Measurements from ENCODE around the gene MBD5.

The MBD5 gene

GRCh38 chr2:148023861-148024260, 3.0 kb downstream of the MBD5 start:
- no peak for DNase-seq (ENCODE audit: low spot score)

GRCh38 chr2:148026573-148026972, 5.7 kb downstream of the MBD5 start:
- DNase-seq (ENCODE audit: low spot score): no peak

DNA sequence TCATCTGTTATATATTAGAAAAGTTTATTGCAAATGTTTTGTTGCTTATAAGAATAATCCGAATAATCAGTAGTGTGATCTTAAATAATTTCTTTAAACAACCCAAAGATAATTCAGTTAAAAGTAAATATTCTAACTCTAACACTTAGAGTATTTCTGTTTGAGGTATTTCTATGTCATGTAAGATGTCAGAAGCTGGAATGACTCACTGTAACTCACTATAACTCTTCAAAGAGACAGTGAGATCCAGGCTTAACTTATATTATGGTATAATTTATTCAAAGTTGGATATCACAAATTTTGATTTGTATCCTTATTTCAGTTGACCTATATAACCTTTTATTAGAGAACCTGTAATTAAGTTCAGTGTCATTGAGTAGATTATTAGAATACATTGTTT, 6.9 kb downstream of the MBD5 start:
- DNase-seq (ENCODE audit: low spot score): no peak

GRCh38 chr2:148028781-148029180, 7.9 kb downstream of the MBD5 start:
- DNase-seq (ENCODE audit: low spot score): no peak

DNA sequence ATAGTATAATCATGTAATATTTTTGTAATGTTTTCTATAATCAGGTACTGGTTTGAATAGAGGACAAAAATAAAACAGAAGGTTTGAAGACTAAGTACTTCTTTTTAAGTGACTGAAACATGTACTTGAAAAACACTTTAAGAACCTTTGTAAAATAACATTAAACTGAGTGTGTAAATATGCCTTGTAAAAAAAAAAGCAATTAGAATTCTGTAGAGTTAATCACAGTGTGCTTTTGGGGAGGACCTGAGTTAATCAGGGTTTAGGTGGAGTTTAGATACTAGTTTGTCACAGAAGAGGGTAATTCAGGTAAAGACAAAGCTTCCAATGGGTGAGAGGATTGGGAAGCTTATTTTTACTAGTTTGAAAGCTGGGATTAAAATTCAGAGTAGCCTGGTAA, 10.3 kb downstream of the MBD5 start:
- no peak for DNase-seq (ENCODE audit: low spot score)

DNA sequence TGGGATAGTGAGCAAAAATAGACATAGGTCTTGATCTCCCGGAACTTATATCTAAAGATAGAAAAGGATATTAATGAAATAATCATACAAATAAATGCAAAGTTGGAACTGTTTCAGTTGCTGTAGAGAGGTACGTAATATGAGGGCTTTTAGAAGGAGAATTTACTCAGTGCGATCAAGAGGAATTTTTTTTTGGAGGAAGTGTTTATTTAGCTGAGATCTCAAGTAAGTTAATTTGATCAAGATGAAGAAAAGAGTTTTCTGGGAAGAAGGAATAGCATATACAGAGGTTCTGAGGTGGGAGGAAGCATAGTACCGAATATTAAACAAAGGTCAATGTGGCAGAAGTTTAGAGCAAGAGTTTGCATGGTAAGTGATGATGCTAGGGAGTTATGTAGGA, 11.3 kb downstream of the MBD5 start:
- DNase-seq (ENCODE audit: low spot score): no peak

DNA sequence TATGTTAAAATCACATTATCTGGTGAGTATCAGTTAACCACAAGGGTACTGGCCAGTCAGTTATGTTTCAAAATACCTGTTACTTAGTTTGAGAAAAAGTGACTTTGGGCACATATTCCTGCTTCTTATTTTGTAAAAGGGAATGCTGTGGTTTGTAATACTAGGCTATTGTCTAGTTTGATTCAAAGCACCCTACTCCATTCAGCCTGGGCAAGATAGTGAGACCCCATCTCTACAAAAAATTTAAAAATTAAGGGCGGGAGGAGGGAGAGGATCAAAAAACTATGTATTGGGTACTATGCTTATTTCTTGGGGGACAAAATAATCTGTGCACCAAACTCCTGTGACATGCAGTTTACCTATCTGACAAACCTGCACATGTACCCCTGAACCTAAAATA, 18.9 kb downstream of the MBD5 start:
- no peak for DNase-seq (ENCODE audit: low spot score)

- DNase-seq (ENCODE audit: low spot score): no peak
Measured at GRCh38 chr2:148042219-148042618, 21.3 kb downstream of the MBD5 start.

DNA sequence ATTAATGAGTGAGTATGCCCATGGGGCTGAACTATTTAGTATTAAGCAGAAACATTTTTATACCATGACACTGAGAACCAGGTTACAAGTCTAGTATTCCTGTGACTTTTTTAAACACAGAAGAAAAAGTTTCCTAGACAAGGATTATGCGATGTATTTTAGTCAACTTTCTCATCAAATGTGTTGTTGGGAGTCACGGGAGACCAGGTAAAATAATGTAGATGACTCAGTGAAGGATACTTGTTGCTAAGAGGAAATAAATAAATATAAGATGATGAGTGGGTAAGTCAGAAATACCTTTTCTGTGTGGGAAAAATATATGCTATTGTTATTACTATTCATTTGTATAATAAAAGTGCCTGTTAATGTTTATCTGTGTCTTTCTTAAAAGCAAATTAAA, 23.4 kb downstream of the MBD5 start:
- no peak for DNase-seq (ENCODE audit: low spot score)

DNA sequence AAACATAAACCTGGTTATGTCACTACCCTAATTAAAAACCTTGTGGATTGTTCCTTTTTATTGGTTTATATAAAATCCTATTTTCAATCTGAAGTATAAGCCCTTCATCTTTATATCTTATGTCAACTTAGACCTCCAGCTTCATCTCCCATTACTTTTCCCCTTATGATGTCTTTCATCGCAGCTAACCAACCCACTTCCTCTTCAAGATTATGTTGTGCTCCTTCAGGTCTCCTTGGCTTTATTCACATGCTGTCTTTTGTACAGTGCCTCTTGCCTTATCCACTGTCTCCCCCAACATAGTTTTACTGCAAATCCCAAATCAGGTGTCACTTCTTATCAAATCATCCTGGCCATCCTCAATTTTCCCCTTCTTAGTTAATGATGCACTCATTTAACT, 25.9 kb downstream of the MBD5 start:
- no peak for DNase-seq (ENCODE audit: low spot score)

DNA sequence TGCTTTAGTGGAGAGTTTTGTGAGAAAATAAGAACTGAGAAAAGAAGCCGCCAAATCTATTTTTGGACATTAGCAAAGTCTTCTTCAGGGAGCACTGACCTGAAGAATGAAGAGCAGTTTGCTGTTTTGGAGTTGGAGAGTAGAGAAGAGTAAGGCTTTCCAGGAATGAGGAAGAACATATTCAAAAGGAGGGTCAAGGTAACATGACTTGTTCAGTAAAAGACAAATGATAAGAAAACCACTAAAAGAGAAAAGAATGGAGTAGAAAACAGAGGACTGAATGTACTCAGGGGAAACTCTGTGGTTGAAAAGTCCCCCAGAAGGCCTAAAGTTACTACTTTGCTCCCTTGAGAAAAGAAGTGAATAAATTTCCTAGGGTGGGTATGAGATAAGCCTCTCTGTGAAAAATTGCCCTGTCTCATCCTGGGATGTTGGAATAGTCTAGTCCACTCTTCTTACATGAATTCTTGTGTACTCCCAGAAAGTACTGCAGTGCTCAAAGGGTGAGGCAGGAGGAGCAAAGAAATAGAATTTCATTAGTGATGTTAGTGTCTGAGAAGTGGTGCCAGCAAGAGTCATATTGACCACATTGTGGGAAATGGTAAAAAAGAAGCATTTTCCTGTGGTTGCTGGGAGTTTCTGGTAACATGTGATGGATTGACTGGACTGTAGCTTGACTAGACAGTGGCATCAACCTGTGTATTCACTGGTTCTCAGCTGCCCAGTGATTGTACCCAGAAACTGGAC, 27.8 kb downstream of the MBD5 start:
- no peak for DNase-seq (ENCODE audit: low spot score)

GRCh38 chr2:148049284-148049683, 28.4 kb downstream of the MBD5 start:
- no peak for DNase-seq (ENCODE audit: low spot score)

- DNase-seq (ENCODE audit: low spot score): no peak
Measured at GRCh38 chr2:148052687-148053086, 31.8 kb downstream of the MBD5 start.

DNA sequence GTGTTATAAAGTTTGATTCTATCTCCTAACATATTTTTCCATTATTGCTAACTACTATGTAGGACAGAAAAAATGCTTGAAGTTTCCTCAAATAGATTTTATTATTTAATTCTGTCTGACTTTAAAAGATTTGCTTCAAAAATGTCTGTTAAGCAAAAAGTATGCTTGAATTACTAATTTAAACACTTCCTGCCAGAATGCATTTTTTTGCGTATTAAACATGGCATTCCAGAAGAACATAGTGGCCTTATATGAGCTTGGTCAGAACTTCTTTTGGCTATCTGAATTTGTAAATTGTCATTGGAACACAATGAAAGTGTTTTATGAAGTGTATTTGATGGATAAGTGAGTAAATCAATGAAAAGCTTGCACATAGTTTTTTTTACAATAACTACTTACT, 37.8 kb downstream of the MBD5 start:
- no peak for DNase-seq (ENCODE audit: low spot score)

GRCh38 chr2:148063633-148064032, 42.7 kb downstream of the MBD5 start:
- DNase-seq (ENCODE audit: low spot score): no peak

- no peak for DNase-seq (ENCODE audit: low spot score)
Measured at GRCh38 chr2:148065936-148066335, 45.0 kb downstream of the MBD5 start.

GRCh38 chr2:148067801-148068200, 46.9 kb downstream of the MBD5 start:
- DNase-seq (ENCODE audit: low spot score): no peak

DNA sequence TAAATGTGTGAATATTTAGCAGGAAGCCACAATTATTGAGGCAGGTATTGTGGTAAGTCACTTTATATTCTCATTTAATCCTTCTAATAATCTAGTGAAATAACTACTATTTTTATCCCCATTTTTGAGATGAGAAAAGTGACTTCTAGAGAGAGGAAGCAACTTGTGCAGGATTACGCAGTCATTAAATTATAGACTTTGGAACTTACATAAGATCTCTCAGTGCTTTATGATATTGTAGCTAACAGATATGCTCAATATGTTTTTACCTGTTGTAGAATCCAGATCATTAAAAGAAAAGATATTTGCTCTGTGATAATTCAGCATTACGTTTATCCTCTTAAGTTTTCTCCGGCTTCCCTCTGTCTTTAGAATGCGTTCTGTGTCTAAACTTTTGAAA, 50.5 kb downstream of the MBD5 start:
- DNase-seq (ENCODE audit: low spot score): no peak

DNA sequence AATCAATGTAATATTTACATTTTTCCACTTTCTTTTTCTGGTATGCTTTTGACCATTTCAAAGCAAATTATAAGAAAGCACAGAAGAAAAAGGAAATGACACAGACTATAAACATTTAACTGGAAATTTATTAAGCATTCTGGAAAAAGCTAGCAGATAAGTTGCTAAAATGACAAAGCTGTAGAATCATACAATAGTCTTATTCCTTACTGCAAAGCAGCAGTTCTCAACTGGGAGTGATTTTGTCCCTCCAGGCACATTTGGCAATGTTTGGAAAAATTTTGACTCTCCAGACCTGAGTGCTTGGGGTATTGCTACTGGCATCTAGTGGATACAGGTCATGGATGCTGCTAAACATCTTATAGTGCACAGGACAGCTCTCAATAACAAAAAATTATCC, 75.1 kb downstream of the MBD5 start:
- no peak for DNase-seq (ENCODE audit: low spot score)

DNA sequence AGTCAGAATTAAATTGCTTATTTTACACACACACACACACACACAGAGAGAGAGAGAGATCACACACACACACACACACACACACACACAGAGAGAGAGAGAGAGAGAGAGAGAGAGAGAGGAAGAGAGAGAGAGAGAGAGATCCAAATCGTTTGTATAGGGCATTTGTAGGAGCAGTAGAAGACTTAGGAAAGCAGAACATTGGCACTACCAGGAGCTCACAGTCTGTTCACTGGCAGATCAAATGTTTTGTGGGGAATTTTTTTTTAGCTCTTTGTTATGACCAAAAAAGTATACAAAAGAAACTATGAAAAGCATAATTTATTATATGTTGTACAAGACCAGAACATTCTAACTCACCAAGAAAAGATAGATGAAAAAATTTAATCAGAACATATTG, 81.8 kb downstream of the MBD5 start:
- no peak for DNase-seq (ENCODE audit: low spot score)

DNA sequence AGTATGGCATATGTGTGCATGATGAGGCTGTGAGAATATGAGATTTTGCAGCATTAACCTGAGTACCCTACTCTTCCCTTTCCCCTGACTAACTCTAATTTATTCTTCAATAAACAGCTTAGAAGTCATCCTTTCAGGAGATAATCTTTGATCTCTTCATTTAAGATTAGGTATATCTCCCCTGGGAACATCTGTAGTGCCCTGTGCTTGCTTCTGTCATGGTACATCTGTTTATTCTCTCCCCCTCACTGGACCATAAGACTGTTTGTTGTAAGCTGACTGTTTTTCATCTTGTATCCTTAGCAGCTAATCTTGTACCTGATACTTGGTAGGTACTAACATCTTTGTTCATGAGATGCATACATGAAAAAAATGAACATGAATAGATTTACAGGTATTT, 83.1 kb downstream of the MBD5 start:
- DNase-seq (ENCODE audit: low spot score): no peak

GRCh38 chr2:148106331-148106730, 85.4 kb downstream of the MBD5 start:
- DNase-seq (ENCODE audit: low spot score): no peak

DNA sequence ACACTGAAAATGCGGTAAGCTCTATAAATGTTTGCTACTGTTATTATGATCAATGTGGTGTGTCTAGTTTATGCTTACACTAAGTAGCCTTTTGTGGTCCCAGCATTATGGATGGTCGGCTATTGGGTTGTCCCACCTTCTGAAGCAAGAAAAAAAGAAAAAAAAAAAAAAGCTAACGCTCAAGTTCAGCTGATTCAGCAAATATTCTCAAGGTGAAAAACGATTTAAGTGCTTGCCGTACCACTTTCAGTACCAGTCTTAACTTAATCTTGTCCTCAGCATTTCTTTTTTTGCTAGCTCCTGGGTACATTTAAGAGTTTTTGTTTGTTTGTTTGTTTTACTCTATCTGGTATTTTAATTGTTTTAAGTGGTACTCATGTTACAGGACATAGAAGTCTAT, 87.5 kb downstream of the MBD5 start:
- no peak for DNase-seq (ENCODE audit: low spot score)

- no peak for DNase-seq (ENCODE audit: low spot score)
Measured at GRCh38 chr2:148110184-148110583, 89.3 kb downstream of the MBD5 start.

- no peak for DNase-seq (ENCODE audit: low spot score)
Measured at GRCh38 chr2:148122788-148123187, 101.9 kb downstream of the MBD5 start.

Measured in germinal center (tissue), 1 donor.